ENCODE measurements around the gene LRRC49.

The LRRC49 gene

GRCh38 chr15:71048913-71049675, 156.5 kb downstream of the LRRC49 start:
- H4K8ac ChIP-seq (ENCODE audit: low read depth, low read length) = no peak overlapping the region
- no peak overlapping the region for H2AK5ac ChIP-seq (ENCODE audit: low read length)
- H4K12ac ChIP-seq (ENCODE audit: low read depth, low read length) = no peak overlapping the region
- H3K14ac ChIP-seq (ENCODE audit: low read length) = no peak overlapping the region
- no peak overlapping the region for H2BK120ac ChIP-seq (ENCODE audit: insufficient read depth, low read length, poor library complexity)
- no peaks in the 10 kb centered on the region for H3K9me3 ChIP-seq (ENCODE audit: insufficient read depth, low read depth, low read length)
- no peaks in the 10 kb centered on the region for H3K4me1 ChIP-seq (ENCODE audit: control insufficient read depth in 1 of 2, insufficient read depth in 2 of 2, low read length in 2 of 2)
- H3K18ac ChIP-seq (ENCODE audit: low read length) = no peak overlapping the region
- H3K27me3 ChIP-seq (ENCODE audit: insufficient read depth, low read length) = no peaks in the 10 kb centered on the region
- H2AFZ ChIP-seq (ENCODE audit: insufficient read depth, low read length, poor library complexity) = no peak overlapping the region
- H4K91ac ChIP-seq (ENCODE audit: low read depth, low read length) = no peak overlapping the region
- no peak overlapping the region for H3K4ac ChIP-seq (ENCODE audit: low read depth, low read length)
- no peak overlapping the region for H3K4me2 ChIP-seq (ENCODE audit: low read length)
- DNase-seq = no peak
- H2BK12ac ChIP-seq (ENCODE audit: low read length) = no peak overlapping the region
- no CpG with 5 or more reads among the region's 2 CpGs for WGBS (ENCODE audit: extremely low coverage, insufficient coverage, insufficient read length)
- H3K4me3 ChIP-seq (ENCODE audit: low read depth, low read length) = no peak overlapping the region
- no peak overlapping the region for H3K23ac ChIP-seq (ENCODE audit: low read length)
- H3K79me1 ChIP-seq (ENCODE audit: low read length) = no peaks in the 10 kb centered on the region
- no peak overlapping the region for H3K27ac ChIP-seq (ENCODE audit: low read depth, low read length)
- H2BK5ac ChIP-seq (ENCODE audit: low read depth, low read length, poor library complexity) = no peak overlapping the region
- no peaks in the 10 kb centered on the region for H3K79me2 ChIP-seq (ENCODE audit: control insufficient read depth, insufficient read depth, low read length, poor library complexity)
- no peaks in the 10 kb centered on the region for H3K36me3 ChIP-seq (ENCODE audit: control insufficient read depth in 1 of 2, insufficient read depth in 2 of 2, low read length in 2 of 2)
- no peak overlapping the region for H3K9ac ChIP-seq (ENCODE audit: low read length)

GRCh38 chr15:71049706-71050422, 157.2 kb downstream of the LRRC49 start:
- Histone ChIP-seq H3K4me2 (ENCODE audit: low read length) (no peak overlapping the region), H2BK12ac (ENCODE audit: low read length) (no peak overlapping the region), H3K27me3 (ENCODE audit: insufficient read depth, low read length) (no peaks in the 10 kb centered on the region), H4K91ac (ENCODE audit: low read depth, low read length) (no peak overlapping the region), H3K79me2 (ENCODE audit: control insufficient read depth, insufficient read depth, low read length, poor library complexity) (no peaks in the 10 kb centered on the region), H3K23ac (ENCODE audit: low read length) (no peak overlapping the region), H3K9ac (ENCODE audit: low read length) (no peak overlapping the region), H3K79me1 (ENCODE audit: low read length) (no peaks in the 10 kb centered on the region), H4K12ac (ENCODE audit: low read depth, low read length) (no peak overlapping the region), H2BK5ac (ENCODE audit: low read depth, low read length, poor library complexity) (no peak overlapping the region), H3K4ac (ENCODE audit: low read depth, low read length) (no peak overlapping the region), H2AK5ac (ENCODE audit: low read length) (no peak overlapping the region), H3K27ac (ENCODE audit: low read depth, low read length) (no peak overlapping the region), H3K4me1 (ENCODE audit: control insufficient read depth in 1 of 2, insufficient read depth in 2 of 2, low read length in 2 of 2) (no peaks in the 10 kb centered on the region), H2AFZ (ENCODE audit: insufficient read depth, low read length, poor library complexity) (no peak overlapping the region), H4K8ac (ENCODE audit: low read depth, low read length) (no peak overlapping the region), H2BK120ac (ENCODE audit: insufficient read depth, low read length, poor library complexity) (no peak overlapping the region), H3K18ac (ENCODE audit: low read length) (no peak overlapping the region), H3K4me3 (ENCODE audit: low read depth, low read length) (no peak overlapping the region), H3K14ac (ENCODE audit: low read length) (no peak overlapping the region), H3K9me3 (ENCODE audit: insufficient read depth, low read depth, low read length) (no peaks in the 10 kb centered on the region), H3K36me3 (ENCODE audit: control insufficient read depth in 1 of 2, insufficient read depth in 2 of 2, low read length in 2 of 2) (no peaks in the 10 kb centered on the region)
- DNase-seq = no peak
- WGBS (ENCODE audit: extremely low coverage, insufficient coverage, insufficient read length) = no CpG with 5 or more reads among the region's 3 CpGs

- H2AK5ac ChIP-seq (ENCODE audit: low read length) = no peak overlapping the region
- H2AFZ ChIP-seq (ENCODE audit: insufficient read depth, low read length, poor library complexity) = no peak overlapping the region
- no peak overlapping the region for H3K23ac ChIP-seq (ENCODE audit: low read length)
- H3K4me2 ChIP-seq (ENCODE audit: low read length) = no peak overlapping the region
- H3K36me3 ChIP-seq (ENCODE audit: control insufficient read depth in 1 of 2, insufficient read depth in 2 of 2, low read length in 2 of 2) = no peaks in the 10 kb centered on the region
- H2BK12ac ChIP-seq (ENCODE audit: low read length) = no peak overlapping the region
- H2BK5ac ChIP-seq (ENCODE audit: low read depth, low read length, poor library complexity) = no peak overlapping the region
- H4K8ac ChIP-seq (ENCODE audit: low read depth, low read length) = no peak overlapping the region
- H3K4ac ChIP-seq (ENCODE audit: low read depth, low read length) = no peak overlapping the region
- no peaks in the 10 kb centered on the region for H3K79me2 ChIP-seq (ENCODE audit: control insufficient read depth, insufficient read depth, low read length, poor library complexity)
- no peak overlapping the region for H3K9ac ChIP-seq (ENCODE audit: low read length)
- H3K18ac ChIP-seq (ENCODE audit: low read length) = no peak overlapping the region
- no peak overlapping the region for H3K14ac ChIP-seq (ENCODE audit: low read length)
- H3K9me3 ChIP-seq (ENCODE audit: insufficient read depth, low read depth, low read length) = no peaks in the 10 kb centered on the region
- H4K91ac ChIP-seq (ENCODE audit: low read depth, low read length) = no peak overlapping the region
- H3K4me1 ChIP-seq (ENCODE audit: control insufficient read depth in 1 of 2, insufficient read depth in 2 of 2, low read length in 2 of 2) = no peaks in the 10 kb centered on the region
- no peak overlapping the region for H3K27ac ChIP-seq (ENCODE audit: low read depth, low read length)
- WGBS (ENCODE audit: extremely low coverage, insufficient coverage, insufficient read length) = no CpG with 5 or more reads among the region's 4 CpGs
- no peak overlapping the region for H3K4me3 ChIP-seq (ENCODE audit: low read depth, low read length)
- no peak for DNase-seq
- no peaks in the 10 kb centered on the region for H3K27me3 ChIP-seq (ENCODE audit: insufficient read depth, low read length)
- H4K12ac ChIP-seq (ENCODE audit: low read depth, low read length) = no peak overlapping the region
- H3K79me1 ChIP-seq (ENCODE audit: low read length) = no peaks in the 10 kb centered on the region
- H2BK120ac ChIP-seq (ENCODE audit: insufficient read depth, low read length, poor library complexity) = no peak overlapping the region
Observed at GRCh38 chr15:71050461-71050860, 157.8 kb downstream of the LRRC49 start.

GRCh38 chr15:71051539-71051938, 158.9 kb downstream of the LRRC49 start:
- Histone ChIP-seq H4K8ac (ENCODE audit: low read depth, low read length) (no peak overlapping the region), H3K14ac (ENCODE audit: low read length) (no peak overlapping the region), H3K79me1 (ENCODE audit: low read length) (no peaks in the 10 kb centered on the region), H2BK5ac (ENCODE audit: low read depth, low read length, poor library complexity) (no peak overlapping the region), H3K36me3 (ENCODE audit: control insufficient read depth in 1 of 2, insufficient read depth in 2 of 2, low read length in 2 of 2) (no peaks in the 10 kb centered on the region), H2AK5ac (ENCODE audit: low read length) (no peak overlapping the region), H3K27me3 (ENCODE audit: insufficient read depth, low read length) (no peaks in the 10 kb centered on the region), H3K27ac (ENCODE audit: low read depth, low read length) (no peak overlapping the region), H3K79me2 (ENCODE audit: control insufficient read depth, insufficient read depth, low read length, poor library complexity) (no peaks in the 10 kb centered on the region), H4K91ac (ENCODE audit: low read depth, low read length) (no peak overlapping the region), H2AFZ (ENCODE audit: insufficient read depth, low read length, poor library complexity) (no peak overlapping the region), H2BK12ac (ENCODE audit: low read length) (no peak overlapping the region), H3K9me3 (ENCODE audit: insufficient read depth, low read depth, low read length) (no peaks in the 10 kb centered on the region), H3K9ac (ENCODE audit: low read length) (no peak overlapping the region), H3K4me2 (ENCODE audit: low read length) (no peak overlapping the region), H2BK120ac (ENCODE audit: insufficient read depth, low read length, poor library complexity) (no peak overlapping the region), H3K4me3 (ENCODE audit: low read depth, low read length) (no peak overlapping the region), H3K4ac (ENCODE audit: low read depth, low read length) (no peak overlapping the region), H3K18ac (ENCODE audit: low read length) (no peak overlapping the region), H4K12ac (ENCODE audit: low read depth, low read length) (no peak overlapping the region), H3K23ac (ENCODE audit: low read length) (no peak overlapping the region), H3K4me1 (ENCODE audit: control insufficient read depth in 1 of 2, insufficient read depth in 2 of 2, low read length in 2 of 2) (no peaks in the 10 kb centered on the region)
- WGBS (ENCODE audit: extremely low coverage, insufficient coverage, insufficient read length) = no CpG with 5 or more reads among the region's 1 CpG
- DNase-seq = no peak

All from trophoblast cell (in vitro differentiated cells and primary cell).